Lower leg skin (tissue), 4 donors: ENCODE data around the gene ARHGAP33. TPM values are rescaled to one million over a fixed set of nuclear protein-coding genes. Genes with fewer than 3 reads are reported as not detected.
"Not testable (repeated sequence)": the region's sequence is repeated elsewhere in the genome, so short reads cannot be mapped to it uniquely, and the experiment has no call there.

ENCODE experiments used
- DNase-seq, 2 donors: peaks; one replicate each; pipeline ENCODE4 v3.0.0-alpha.2; 2019; ENCODE audit warnings: low spot score in 2 of 2
- H3K4me3 ChIP-seq: fragments of 200-600 bp; sonication (generic); 2 replicates; pipeline ENCODE4 v1.5.1; 2017; ENCODE audit warnings: mild to moderate bottlenecking, low read depth; ENCODE audit not compliant: poor library complexity, severe bottlenecking
- CTCF ChIP-seq, 3 donors: fragments of 450-650 bp; IDR thresholded peaks; one replicate each; pipeline ENCODE4 v1.5.1; 2016; ENCODE audit warnings: antibody characterized with exemption in 3 of 3, mild to moderate bottlenecking in 3 of 3, moderate library complexity in 2 of 3
- POLR2A ChIP-seq, 2 donors: fragments of 450-650 bp; IDR thresholded peaks; one replicate each; pipeline ENCODE4 v1.6.1; 2016 to 2017; ENCODE audit warnings: antibody characterized with exemption in 2 of 2, mild to moderate bottlenecking in 1 of 2, moderate library complexity in 1 of 2
- WGBS, 2 donors: methylation state at CpG; one replicate each; pipeline ENCODE4 v1.1.5; 2018; 5-methylcytosine and 5-hydroxymethylcytosine counted together
- intact Hi-C: fragments of 100-400 bp; cut with DNase I; formaldehyde crosslinking; loops from one replicate; pipeline ENCODE4 v1.15.0; 2023; ENCODE audit warnings: low total_unique reads
- total RNA-seq, 4 donors: library from RNA; depleted of rRNA; stranded (reverse); fragments of >200 nt; gene quantifications; one replicate each; pipeline ENCODE4 v1.1.0, GENCODE V29; 2016

ARHGAP33 gene
- total RNA-seq, 4 donors from 2014 or later: 3.6 to 25.7 (median 13.8) TPM

- TF ChIP-seq POLR2A (IDR thresholded peaks at IDR 0.05): no peak
- TF ChIP-seq CTCF (IDR thresholded peaks at IDR 0.05): no peak
- intact Hi-C loops: no loop called here
- DNase-seq: no peak
- no peak overlapping the region for H3K4me3 ChIP-seq
- WGBS, 2 donors: 75 to 79% methylated on average over 20 to 26 of the region's 34 CpGs
Observed at GRCh38 chr19:35767288-35768081, 7.9 kb upstream of the ARHGAP33 start.

- no peak for TF ChIP-seq CTCF (IDR thresholded peaks at IDR 0.05)
- no peak for TF ChIP-seq POLR2A (IDR thresholded peaks at IDR 0.05)
- no peak for DNase-seq
- H3K4me3 ChIP-seq: no peak overlapping the region
- 71 to 82% methylated on average over 15 of the region's 15 CpGs for WGBS, 2 donors
- intact Hi-C loops: no loop called here
Observed at GRCh38 chr19:35768082-35768421, 7.3 kb upstream of the ARHGAP33 start.

- WGBS, 2 donors: 85 to 96% methylated on average over 5 of the region's 5 CpGs
- intact Hi-C loops, DNase-seq, H3K4me3 ChIP-seq: not testable (repeated sequence)
Observed at GRCh38 chr19:35772362-35772761, 3.0 kb upstream of the ARHGAP33 start.

GRCh38 chr19:35773020-35773806 is 2.2 kb upstream of the ARHGAP33 start:
- TF ChIP-seq POLR2A (IDR thresholded peaks at IDR 0.05) (no peak), CTCF (IDR thresholded peaks at IDR 0.05) (no peak)
- 58 to 66% methylated on average over 9 of the region's 9 CpGs for WGBS, 2 donors
- H3K4me3 ChIP-seq: no peak overlapping the region
- intact Hi-C loops: no loop called here
- DNase-seq: no peak

GRCh38 chr19:35774274-35775045 is 904 bp upstream of the ARHGAP33 start:
- DNase-seq: no peak
- TF ChIP-seq POLR2A (IDR thresholded peaks at IDR 0.05) (no peak), CTCF (IDR thresholded peaks at IDR 0.05) (no peak)
- intact Hi-C loops: no loop called here
- WGBS, 2 donors: 43 to 51% methylated on average over 16 of the region's 16 CpGs
- no peak overlapping the region for H3K4me3 ChIP-seq

GRCh38 chr19:35775046-35775297 is 392 bp upstream of the ARHGAP33 start:
- 14 to 44% methylated on average over 9 of the region's 9 CpGs for WGBS, 2 donors
- H3K4me3 ChIP-seq: no peak overlapping the region
- DNase-seq: no peak
- TF ChIP-seq CTCF (IDR thresholded peaks at IDR 0.05): no peak
- TF ChIP-seq POLR2A (IDR thresholded peaks at IDR 0.05): no peak
- intact Hi-C loops: no loop called here
